ENCODE results near the gene CMTM8.

Gene CMTM8

DNA sequence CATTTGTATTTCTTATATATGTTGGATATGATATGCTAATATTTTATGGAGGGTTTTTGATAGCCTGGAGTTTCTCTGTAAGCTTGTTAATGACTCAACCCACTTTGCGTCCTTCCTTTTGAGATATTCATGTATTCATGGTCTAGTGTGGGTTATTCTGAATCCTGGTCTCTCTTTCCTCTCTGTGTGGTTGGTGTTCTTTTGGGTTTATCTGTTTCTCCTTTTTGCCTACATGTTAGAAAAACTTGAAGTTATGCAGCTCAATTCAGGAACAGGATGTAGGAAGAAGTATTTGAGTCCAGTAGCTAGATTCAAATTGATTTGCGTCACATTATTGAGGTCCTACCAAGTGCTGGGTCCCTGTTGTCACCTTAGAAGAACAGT, 181.3 kb downstream of the CMTM8 start:
- DNase-seq: no peak
